NCI-H146 treated with DMSO at 0.1 percent for 48 hours (cell line): Measurements from ENCODE around the gene PPARD.
A peak's percentile ranks its signal among the peaks of the same experiment; 100 is the strongest.
"Not testable (repeated sequence)": the region's sequence is repeated elsewhere in the genome, so short reads cannot be mapped to it uniquely, and the experiment has no call there.

ENCODE experiments used
- DNase-seq: peaks from one replicate; lab custom pipeline; 2025; ENCODE audit not compliant: unreplicated experiment; lab: John Stamatoyannopoulos, UW

Gene PPARD

DNA sequence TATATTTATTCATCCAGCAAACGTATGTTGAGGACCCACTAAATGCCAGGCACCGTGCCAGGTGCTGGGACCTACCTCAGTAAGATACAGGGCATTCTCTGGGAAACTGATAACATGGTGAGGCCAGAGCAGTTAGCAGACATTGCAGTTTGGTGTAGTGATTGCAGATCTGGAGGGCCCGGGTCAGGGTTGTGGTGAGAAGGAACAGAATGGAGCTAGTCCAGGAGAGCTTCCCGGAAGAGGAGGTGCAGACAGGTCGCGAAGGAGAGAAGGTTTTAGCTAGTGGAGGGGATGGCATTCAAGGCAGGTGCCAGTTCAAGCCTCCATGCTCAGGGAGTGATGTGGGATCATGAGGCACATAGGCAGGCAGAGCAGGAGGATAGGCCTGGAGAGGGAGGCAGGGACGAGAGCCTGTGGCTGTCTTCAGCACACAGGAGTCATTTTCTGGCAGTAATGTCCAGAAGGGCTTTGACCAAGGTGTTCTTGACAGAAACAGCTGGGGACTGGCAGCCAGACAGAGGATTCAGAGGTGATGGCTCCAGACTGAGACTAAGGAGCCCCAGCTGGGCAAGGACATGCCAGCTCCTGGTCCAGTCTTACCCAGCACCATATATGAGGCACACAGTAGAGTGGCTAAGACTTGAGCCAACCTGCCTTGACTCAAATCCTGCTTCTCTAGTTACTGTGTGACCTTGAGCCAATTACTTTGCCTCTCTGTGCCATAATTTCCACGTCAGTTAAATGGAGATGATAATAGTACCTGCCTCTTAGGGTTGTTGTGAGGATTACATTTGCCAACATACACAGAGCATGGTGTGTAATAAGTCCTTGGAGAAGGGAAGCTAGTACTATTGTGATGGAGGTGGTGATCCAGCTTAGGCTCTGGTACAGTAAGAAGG is 61.4 kb downstream of the PPARD start:
- DNase-seq: no peak

DNA sequence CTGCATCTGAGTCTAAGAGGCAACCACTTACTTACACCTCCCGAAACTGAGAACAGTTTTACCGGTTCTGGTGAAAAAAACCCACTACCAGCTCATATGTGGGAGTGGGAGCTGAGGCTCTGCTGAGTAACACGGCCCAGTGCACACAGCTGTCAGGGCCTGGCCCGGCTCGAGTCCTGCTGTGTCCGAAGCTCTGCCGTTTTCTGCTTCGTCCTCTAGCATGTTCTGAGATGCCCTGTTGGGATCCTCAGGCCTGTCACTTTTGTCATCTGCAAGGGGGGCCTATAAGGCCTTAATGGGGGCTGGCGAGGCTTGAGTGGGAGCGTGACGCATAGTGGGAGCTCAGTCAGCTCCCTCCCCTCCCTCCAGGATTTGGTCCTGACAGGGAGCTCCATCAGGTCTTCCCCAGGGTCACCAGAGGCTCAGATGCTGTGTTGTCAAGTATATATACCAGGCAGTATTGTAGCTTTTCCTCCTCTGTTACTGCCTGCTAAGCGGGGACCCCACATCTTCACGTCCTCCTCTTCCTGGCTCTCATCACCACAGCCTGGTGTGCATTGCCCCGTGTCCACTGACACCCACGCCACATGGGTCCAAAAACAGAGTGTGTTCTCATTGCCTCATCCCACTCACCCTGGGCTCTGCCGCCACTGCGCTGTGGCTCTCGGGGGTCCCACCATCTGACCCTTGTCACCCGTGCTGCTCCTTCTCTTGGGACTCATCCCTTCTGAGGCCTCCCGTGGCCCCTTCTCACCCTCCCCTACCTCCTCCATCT is 64.5 kb downstream of the PPARD start:
- DNase-seq: no peak

DNA sequence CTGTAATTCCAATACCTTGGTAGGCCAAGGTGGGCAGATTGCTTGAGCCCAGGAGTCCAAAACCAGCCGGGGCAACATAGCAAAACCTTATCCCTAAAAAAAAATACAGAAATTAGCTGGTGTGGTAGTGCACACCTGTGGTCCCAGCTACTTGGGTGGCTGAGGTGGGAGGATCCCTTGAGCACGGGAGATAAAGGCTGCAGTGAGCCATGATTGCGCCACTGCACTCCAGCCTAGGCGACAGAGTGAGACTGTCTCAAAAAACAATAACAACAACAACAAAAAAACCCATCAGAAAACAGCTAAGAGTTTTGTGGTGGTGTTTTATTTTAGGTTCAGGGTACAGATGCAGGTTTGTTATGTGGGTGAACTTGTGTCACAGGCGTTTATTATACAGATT is 66.9 kb downstream of the PPARD start:
- no peak for DNase-seq

DNA sequence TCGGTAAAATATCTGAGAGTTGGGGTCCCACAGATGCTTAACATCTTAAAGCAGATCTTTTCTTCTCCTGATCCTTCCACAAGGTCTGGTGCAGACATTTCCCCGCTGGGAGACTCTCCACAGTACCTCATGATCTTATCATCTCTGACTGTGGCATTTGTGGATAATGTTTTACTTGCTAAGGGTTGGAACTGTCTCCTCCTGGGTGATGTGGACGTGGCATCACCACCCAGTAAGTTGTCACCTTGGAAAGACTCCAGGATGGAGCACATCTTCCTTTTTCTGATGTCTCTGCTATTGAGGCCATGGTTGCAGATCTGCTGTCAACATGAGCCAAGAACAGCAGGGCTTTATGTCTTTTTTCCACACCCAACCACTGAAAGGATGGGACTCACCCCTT is 67.8 kb downstream of the PPARD start:
- DNase-seq: no peak

DNA sequence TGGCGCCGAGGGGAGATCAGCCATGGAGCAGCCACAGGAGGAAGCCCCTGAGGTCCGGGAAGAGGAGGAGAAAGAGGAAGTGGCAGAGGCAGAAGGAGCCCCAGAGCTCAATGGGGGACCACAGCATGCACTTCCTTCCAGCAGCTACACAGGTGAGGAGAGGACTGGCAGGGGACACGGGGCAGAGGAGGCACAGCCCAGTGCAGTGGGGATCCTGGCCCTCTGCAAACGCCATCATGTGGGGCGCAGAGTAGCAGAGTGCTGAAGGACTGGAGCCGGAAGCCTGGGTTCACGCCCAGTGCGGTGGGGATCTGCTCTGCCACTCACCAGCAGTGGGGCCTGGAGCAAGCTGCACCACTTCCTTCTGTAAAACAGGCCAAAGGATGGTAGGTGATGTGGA is 68.7 kb downstream of the PPARD start:
- no peak for DNase-seq

DNA sequence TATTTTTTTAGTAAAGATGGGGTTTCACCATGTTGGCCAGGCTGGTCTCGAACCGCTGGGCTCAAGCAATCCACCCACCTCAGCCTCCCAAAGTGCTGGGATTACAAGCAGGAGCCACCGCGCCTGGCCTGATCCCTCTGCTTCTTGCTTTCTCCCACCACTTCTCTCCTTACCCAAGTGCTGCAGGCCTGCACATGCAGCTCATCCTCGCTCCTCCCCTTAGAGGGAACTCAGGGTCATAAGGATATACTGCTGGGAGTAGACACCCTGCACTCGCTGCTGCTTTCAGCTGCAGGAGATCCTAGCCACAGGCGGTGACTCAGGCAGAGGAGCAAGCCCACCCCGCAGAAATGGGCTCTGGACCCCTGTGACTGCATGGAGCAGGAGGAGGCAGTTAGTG is 69.7 kb downstream of the PPARD start:
- DNase-seq: no peak

DNA sequence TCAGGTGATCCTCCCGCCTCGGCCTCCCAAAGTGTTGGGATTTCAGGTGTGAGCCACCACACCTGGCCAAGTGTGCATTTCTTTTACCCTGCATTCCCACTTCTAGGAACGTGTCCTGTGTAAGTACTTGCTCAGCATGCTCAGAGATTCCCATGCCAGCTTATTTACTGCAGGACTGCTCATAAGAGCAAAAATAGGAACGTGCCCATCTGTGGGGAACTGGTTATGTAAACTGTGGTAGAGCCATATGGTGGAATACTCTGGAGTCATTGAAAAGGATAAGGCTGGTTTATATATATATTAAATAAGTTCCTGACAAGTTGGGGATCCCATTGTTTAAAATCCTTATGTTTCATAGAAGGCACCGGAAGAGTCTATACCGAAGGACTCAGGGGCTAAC is 71.6 kb downstream of the PPARD start:
- DNase-seq: no peak

DNA sequence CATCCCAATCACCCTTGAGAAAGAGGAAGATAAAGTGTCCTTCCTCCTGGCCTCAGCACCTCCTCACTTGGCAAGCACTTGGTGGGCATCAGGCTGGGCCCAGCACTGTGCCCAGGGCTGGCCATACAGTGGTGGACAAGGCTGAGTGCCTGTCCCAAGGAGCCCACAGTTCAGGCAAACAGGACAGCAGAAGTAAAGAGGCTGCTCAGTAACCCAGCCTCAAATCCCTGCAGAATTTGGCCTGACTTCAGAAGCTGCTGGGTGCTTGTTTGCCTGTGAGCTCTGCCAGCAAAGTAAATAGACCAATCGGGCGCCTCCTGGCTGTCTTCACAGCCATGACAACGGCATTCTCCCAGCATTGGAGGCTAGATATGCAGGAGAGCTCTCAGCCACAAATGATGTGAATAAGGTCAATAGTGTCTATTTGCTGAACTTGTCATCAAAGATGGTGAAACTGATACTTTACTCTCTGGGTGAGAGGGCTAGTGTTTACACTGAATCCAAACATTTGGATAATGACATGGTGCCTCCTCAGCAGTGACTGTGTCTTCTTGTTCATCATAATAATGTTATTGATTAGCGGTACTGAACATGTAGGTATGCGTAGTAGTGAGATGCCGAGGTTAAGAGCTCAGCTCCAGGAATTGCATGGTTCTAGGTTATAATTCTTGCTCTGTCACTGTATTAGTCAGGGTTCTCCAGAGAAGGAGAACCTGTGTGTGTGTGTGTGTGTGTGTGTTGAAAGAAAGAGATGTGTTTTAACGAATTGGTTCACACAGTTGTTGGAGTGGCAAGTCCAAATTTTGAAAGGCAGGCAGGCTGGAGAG is 72.9 kb downstream of the PPARD start:
- peak; percentile 90 for DNase-seq

DNA sequence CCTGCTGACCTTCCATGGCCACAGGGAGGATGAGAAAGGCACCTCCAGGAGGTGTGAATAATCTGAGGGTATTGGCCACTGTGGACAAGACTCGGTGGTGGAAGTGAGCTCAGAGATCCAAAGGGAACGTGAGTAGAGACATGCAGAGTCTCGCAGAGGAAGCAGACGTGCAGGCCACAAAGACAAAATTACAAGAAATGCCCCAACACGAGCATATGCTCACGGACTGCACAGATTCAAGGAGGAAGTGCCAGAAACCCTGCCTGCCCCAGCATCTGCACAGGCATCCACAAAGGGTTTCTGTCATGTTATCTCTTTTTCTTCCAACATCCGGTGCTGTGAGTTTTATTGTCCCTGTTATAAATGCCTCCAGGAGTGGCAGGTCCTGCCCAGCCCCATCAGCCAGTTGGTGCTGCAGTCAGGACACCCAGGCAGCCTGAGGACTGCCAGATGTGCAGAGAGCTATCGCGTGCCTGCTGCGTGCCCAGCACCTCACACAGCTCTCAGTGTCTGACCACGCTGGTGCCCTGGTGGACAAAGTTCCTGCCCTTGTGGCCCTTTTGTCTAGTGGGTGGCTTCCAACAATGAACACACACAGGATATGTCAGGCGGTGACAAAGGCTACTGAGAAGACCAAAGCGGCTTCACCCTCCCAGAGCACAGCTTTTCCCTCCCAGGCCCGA is 75.8 kb downstream of the PPARD start:
- DNase-seq: no peak

DNA sequence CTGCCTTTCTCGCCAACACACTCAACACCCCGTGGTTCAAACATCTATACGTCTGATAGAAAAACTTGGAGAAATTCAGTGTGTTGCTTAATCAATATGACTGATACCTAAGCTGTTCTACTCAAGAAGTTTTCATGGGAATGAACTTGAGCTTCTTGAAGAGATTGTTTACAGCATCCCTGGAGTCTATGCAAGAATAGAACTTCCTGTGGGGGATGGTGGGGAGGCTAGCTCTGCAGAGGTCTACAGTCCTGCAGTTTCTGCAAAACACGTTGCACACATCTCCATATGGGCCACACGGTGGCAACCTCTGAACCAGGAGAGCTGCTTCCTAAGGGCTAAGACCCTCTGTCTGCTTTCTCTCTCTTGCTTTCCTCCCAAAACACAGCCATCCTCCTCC is 77.1 kb downstream of the PPARD start:
- no peak for DNase-seq

DNA sequence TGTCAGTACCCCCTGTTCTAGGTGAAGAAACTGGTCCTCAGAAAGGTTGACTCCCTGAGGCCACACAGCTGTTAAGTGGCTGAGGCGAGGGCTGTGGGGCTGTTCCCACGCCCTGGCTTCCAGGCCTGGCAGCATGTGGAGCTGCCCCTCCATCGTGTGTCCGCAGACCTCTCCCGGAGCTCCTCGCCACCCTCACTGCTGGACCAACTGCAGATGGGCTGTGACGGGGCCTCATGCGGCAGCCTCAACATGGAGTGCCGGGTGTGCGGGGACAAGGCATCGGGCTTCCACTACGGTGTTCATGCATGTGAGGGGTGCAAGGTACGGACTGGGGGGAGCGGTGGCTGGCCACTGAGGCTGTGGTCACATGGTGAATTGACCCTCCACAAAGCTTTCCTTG is 77.6 kb downstream of the PPARD start:
- no peak for DNase-seq

DNA sequence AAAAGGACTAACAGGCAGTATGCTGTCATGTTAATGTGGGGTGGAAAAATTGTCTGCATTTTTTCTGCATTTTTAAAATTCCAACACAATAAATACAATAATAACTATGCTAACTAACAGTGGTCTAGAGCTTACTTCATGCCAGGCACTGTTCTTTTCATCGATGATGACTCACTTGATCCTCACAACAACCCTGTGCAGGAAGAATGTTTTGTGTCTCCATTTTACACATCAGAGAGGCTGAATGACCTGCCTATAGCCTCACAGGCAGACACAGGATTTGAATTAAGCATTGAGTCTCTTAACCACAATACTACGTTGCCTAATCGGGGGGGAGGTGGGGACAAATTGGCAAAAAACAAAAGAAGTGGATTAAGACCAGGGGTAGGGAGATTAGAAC is 82.9 kb downstream of the PPARD start:
- no peak for DNase-seq

DNA sequence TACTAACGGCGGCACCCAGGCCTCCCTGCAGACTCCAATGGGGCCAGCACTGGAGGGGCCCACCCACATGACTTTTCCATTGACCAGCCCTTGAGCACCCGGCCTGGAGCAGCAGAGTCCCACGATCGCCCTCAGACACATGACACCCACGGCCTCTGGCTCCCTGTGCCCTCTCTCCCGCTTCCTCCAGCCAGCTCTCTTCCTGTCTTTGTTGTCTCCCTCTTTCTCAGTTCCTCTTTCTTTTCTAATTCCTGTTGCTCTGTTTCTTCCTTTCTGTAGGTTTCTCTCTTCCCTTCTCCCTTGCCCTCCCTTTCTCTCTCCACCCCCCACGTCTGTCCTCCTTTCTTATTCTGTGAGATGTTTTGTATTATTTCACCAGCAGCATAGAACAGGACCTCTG is 83.7 kb downstream of the PPARD start:
- DNase-seq: no peak

DNA sequence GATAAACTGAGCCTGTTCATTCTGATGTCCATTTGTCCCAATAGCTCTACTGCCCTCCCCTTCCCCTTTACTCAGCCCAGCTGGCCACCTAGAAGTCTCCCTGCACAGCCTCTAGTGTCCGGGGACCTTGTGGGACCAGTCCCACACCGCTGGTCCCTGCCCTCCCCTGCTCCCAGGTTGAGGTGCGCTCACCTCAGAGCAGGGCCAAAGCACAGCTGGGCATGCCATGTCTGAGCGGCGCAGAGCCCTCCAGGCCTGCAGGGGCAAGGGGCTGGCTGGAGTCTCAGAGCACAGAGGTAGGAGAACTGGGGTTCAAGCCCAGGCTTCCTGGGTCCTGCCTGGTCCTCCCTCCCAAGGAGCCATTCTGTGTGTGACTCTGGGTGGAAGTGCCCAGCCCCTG is 85.1 kb downstream of the PPARD start:
- no peak for DNase-seq

DNA sequence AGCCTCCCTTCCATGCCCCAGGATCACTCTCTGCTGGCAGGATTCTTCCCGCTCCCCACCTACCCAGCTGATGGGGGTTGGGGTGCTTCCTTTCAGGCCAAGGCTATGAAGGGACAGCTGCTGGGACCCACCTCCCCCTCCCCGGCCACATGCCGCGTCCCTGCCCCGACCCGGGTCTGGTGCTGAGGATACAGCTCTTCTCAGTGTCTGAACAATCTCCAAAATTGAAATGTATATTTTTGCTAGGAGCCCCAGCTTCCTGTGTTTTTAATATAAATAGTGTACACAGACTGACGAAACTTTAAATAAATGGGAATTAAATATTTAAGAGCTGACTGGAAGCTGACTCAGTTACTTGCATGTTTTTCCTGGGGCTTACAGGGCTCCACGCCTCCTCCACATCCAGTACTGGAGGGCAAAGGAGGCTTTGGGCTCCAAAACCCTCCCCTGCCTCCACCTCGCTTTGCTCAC is 85.5 kb downstream of the PPARD start:
- DNase-seq: no peak

DNA sequence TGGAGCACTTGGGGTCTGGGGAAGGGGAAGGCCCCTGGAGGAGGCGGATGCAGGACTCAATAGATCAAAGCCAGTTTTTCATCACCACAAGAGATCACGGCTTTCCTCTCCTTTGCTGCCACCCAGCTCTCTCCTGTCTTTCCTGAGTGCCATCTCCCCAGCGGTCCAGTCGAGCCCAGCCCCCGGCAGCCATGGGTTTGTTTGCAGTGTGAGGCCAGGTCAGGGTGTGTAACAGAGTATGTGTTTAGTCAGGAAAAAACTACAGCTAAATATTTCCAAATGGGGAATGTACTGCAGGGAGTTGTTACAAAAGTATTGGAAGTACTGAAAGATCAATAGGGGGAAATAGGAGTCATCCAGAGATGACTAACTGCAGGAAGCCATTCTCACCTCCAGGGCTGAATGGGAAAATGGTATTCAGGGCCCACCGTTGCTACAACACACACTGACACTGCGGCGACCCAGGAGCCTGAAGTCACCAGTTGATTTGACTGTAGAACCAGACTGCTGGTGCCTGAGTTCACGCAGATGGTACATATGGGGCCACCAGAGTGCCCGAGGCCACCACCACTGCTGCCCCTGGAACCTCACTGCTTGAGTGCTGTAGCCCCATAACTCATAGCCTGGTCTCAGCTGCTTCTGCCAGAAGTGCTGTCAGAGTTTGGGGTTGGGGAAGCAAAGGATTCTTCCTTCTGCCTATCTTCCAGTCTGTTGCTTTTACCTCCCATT is 86.2 kb downstream of the PPARD start:
- DNase-seq: no peak

DNA sequence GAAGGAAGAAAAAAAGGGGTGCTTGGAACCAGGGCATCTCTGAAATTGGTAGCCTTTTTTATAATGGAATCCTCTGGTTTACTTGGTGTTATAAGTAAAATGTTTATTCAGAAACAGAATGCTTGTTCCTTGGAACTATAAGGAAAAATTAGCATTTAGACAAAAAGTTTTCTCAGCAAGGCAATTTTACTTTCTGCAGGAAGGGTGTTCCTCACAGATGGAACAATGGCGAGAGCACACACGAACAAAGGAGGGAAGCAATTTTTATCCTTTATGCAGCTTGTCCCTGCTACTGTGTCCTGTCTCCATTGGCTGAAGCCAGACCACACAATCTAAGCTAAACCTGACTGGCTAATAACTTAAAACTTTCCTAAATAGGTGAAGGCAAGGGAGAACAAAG is 87.1 kb downstream of the PPARD start:
- no peak for DNase-seq

DNA sequence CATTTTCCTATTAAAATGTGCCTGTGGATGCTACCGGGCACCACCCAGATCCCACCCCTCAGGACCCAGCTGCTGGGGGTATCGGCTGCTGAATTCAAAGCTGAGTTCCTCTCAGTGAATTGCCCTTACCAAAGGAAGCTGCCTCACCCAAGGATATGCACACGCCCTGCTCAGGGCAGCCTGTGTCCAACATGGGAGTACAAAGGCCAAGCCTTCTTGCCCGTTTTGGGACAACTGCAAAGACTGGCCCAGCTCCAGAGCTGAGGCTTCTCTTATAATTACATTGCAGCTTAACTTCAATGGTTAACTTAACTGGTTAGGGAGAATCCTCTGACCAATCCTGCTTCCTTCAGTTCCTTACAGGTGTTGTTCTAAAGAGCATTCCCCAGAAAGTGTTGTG is 89.9 kb downstream of the PPARD start:
- no peak for DNase-seq

DNA sequence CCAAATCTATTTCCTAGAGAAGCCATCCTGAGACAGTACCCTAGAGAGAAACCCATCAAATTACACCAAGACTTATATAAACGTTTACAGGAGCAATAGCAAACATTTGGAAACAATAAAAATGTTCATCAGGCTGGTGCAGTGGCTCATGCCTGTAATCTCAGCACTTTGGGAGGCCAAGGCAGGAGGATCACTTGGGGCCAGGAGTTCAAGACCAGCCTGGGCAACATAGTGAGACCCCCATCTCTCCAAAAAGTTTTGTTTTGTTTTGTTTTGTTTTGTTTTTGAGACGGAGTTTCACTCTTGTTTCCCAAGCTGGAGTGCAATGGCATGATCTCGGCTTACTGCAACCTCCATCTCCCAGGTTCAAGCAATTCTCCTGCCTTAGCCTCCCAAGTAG is 90.3 kb downstream of the PPARD start:
- not testable (repeated sequence) for DNase-seq
